Stimulated activated CD8-positive, alpha-beta memory T cell treated with anti-CD3 and anti-CD28 coated beads, Interleukin-4, amount 100 ng/mL, for 48 hours (primary cell): ENCODE data around the gene LARP4B.
A peak's percentile ranks its signal among the peaks of the same experiment; 100 is the strongest.

Experiments used
- DNase-seq: peaks from one replicate; pipeline ENCODE4 v3.0.0-alpha.2; 2020

LARP4B gene

GRCh38 chr10:931326-932318 lies at the start of gene LARP4B:
Gene LARP4B, minus strand, starts transcription at chr10:931705. Its CDS starts 45,984 bp downstream, at chr10:885721.
- peak; percentile 96 for DNase-seq

GRCh38 chr10:980468-981093 lies 49.1 kb upstream of the LARP4B start:
- DNase-seq, result no peak

GRCh38 chr10:978826-979421 lies 47.4 kb upstream of the LARP4B start:
- no peak for DNase-seq

GRCh38 chr10:976316-976715 lies 44.8 kb upstream of the LARP4B start:
- no peak for DNase-seq

- no peak for DNase-seq
These were observed 43.2 kb upstream of the LARP4B start for GRCh38 chr10:974785-975074.

- DNase-seq, result no peak
These were observed 42.7 kb upstream of the LARP4B start for GRCh38 chr10:974038-974784.

GRCh38 chr10:972763-973162 lies 41.3 kb upstream of the LARP4B start:
- no peak for DNase-seq

- no peak for DNase-seq
These were observed 40.1 kb upstream of the LARP4B start for GRCh38 chr10:971613-972012.

- DNase-seq, result no peak
These were observed 39.6 kb upstream of the LARP4B start for GRCh38 chr10:971150-971542.

GRCh38 chr10:970311-971149 lies 39.0 kb upstream of the LARP4B start:
- DNase-seq, result no peak

- DNase-seq, result no peak
These were observed 38.1 kb upstream of the LARP4B start for GRCh38 chr10:969473-970150.

- DNase-seq, result no peak
These were observed 37.2 kb upstream of the LARP4B start for GRCh38 chr10:968546-969199.

- no peak for DNase-seq
These were observed 35.1 kb upstream of the LARP4B start for GRCh38 chr10:966466-967235.

- DNase-seq, result no peak
These were observed 33.5 kb upstream of the LARP4B start for GRCh38 chr10:964988-965417.

GRCh38 chr10:964321-964987 lies 32.9 kb upstream of the LARP4B start:
- DNase-seq, result no peak

GRCh38 chr10:963655-964054 lies 32.1 kb upstream of the LARP4B start:
- DNase-seq, result no peak

- DNase-seq, result no peak
These were observed 31.7 kb upstream of the LARP4B start for GRCh38 chr10:963186-963585.

- DNase-seq, result no peak
These were observed 30.8 kb upstream of the LARP4B start for GRCh38 chr10:962342-962741.

GRCh38 chr10:958856-959255 lies 27.4 kb upstream of the LARP4B start:
- DNase-seq, result no peak

GRCh38 chr10:958106-958505 lies 26.6 kb upstream of the LARP4B start:
- DNase-seq, result no peak
